SK-N-DZ (cell line): Measurements from ENCODE around the gene SNRNP70. TPM values are rescaled to one million over a fixed set of nuclear protein-coding genes. Genes with fewer than 3 reads are reported as not detected.
"Not testable (repeated sequence)": the region's sequence is repeated elsewhere in the genome, so short reads cannot be mapped to it uniquely, and the experiment has no call there.

Experiments
- DNase-seq: peaks from one replicate; pipeline ENCODE4 v3.0.0-alpha.2; 2015; ENCODE audit warnings: low spot score
- polyA plus RNA-seq, 2 experiments: library from polyadenylated mRNA; depleted of rRNA; stranded (reverse); fragments of >200 nt; gene quantifications; 2 replicates each; pipeline ENCODE4 v1.2.3, GENCODE V29; 2014

Gene SNRNP70, protein sequence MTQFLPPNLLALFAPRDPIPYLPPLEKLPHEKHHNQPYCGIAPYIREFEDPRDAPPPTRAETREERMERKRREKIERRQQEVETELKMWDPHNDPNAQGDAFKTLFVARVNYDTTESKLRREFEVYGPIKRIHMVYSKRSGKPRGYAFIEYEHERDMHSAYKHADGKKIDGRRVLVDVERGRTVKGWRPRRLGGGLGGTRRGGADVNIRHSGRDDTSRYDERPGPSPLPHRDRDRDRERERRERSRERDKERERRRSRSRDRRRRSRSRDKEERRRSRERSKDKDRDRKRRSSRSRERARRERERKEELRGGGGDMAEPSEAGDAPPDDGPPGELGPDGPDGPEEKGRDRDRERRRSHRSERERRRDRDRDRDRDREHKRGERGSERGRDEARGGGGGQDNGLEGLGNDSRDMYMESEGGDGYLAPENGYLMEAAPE
- 302 and 304 TPM in 2 replicates for polyA plus RNA-seq (2014; cell fraction: cytosol; rRNA removed)
- 531 and 538 TPM in 2 replicates for polyA plus RNA-seq (2014; cell fraction: nucleus; rRNA removed)

DNA sequence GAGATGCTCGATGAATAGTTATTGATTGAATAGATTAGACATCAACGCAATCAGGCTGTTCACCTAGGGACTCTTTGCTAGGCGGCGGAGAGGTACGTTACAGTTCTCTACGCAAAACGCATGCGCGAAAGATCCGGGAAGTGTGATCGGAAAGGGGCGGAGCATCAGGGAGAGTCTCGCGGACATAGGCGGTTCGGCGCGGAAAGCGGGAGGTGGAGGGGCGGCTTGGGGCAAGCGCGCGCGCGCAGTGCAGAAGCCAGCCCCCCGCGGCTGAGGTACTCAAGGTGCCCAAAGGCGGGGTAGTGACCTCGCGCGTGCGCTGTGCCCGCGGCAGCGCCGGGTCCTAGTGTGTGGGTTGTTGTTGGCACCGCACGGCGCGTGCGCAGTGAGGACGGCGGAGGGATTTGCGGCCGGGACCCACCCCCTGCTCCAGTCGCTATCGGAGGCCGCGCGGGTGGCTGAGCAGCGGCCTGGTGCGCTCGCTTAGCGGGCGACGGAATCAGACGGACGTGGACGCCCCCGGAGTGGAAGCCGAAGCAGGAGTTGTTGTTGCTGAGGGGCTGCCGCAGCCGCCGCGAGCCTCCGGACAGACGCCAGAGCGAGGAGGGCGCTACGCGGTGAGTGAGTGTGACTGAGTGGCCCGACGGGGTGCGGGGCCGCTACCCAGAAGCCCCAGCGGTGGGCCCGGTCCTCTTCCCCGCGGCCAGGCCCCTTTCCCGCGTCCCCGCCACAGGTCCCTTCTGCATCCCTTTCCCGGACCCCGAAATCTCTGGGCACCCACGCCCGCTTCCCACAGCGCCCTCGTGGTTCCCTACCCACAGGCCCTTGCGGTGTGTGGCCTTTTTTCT lies at the start of gene SNRNP70:
Gene SNRNP70, plus strand, starts transcription at position 432 of the 848 bp plus-strand sequence. CDS start 964 bp downstream, outside the sequence.
- peak; percentile 97 for DNase-seq

DNA sequence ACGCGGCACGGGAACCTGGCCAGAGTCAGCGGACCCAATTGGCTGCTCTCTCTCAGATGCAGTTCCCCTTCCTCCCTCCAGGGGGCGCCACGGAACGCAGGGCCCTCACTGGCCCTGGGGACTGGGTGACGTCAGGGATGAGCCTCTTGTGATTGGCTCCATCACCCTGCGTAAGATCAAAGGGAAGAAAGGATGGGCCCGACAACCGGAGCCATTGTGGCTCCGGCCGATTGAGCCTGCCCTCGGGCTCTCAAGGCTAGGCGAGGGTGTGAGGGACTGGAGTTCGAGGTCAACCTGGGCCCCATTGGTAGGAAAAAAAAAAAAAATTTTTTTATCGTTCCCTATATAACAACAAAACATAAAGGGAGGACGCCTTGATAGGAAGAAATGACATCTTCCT lies 48.4 kb upstream of the SNRNP70 start, which contains the start of gene CGB1:
Gene CGB1, minus strand, starts transcription at position 81 of the 400 bp plus-strand sequence. CDS start 184 bp downstream, outside the sequence.
- DNase-seq, result peak; percentile 62

DNA sequence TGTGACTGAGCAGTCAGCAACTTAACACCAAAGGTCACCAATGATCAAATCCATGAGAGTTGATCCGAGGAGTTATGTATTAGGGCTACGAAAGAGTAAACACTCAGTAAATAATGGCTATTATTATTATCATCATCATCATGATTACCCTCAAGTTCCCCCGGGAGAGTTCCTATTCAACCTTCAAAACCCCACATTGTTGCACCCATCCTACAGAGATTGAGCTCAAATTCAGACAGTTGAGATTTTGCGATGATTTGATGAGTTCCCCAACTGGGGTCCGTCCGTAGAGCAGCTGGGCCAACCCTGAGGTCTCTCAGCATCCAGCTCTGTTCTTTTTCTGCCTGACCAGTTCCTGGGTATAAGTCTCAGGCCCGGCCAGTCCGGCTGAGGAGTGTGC lies 47.1 kb upstream of the SNRNP70 start:
- not testable (repeated sequence) for DNase-seq

DNA sequence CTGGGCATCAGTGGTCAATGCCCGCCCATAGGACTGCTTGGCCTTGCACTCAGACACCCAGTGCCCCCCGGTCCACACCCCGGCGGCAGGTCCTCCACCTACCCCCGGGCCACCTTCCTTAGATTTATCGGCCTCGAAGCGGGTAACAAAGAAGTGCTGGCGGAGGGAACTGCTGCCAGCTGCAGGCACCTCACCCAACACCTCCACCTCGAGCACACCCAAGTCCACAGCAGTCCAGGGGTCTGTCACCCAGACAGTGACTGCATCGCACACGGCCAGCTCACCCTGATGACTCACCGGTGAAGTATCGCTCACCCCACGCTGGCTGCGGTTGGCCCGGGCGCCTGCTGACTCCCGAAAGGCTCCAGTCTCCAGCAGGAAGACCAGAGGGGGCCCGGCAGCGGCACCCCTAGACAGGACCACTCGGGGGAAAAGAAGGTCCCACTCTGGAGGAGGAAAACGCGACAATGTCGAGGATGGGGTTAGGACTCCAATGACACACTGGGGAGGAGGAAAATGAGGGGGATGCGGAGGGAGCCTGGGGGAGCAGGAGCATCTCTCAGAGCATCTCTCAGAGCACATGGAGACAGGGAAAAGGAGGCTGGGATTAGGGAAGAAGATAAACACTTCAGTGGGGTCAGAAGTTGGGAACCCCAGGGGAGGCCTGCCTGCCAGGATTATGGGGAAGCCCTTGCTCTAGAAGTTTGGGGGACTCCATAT lies 46.5 kb upstream of the SNRNP70 start:
- not testable (repeated sequence) for DNase-seq

DNA sequence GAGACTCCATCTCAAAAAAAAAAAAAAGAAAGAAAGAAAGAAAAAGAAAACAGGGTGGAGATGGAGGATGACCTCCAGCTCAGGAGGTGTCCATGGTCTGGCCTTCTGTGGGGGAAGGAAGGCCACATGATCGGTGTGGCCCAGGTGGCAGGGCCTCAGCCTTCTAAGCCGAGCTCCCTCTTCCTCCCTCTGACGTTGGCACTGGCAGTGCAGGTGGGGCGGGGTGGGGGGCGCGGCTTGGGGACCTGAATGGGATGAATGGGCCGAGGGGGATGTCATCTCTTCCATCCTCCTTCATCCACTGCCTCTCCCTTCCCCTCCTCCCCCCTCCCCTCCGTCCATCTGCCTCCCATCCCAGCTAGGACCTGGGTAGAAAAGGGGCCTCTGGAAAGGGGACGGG lies 45.5 kb upstream of the SNRNP70 start:
- not testable (repeated sequence) for DNase-seq

DNA sequence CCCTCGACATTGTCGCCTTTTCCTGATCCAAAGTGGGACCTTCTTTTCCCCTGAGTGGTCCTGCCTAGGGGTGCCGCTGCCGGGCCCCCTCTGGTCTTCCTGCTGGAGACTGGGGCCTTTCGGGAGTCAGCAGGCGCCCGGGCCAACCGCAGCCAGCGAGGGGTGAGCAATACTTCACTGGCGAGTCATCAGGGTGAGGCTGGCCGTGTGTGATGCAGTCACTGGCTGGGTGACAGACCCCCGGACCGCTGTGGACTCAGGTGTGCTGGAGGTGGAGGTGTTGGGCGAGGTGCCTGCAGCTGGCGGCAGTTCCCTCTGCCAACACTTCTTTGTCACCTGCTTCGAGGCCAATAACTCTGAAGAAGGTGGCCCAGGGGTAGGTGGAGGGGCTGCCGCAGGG lies 43.1 kb upstream of the SNRNP70 start:
- no peak for DNase-seq

DNA sequence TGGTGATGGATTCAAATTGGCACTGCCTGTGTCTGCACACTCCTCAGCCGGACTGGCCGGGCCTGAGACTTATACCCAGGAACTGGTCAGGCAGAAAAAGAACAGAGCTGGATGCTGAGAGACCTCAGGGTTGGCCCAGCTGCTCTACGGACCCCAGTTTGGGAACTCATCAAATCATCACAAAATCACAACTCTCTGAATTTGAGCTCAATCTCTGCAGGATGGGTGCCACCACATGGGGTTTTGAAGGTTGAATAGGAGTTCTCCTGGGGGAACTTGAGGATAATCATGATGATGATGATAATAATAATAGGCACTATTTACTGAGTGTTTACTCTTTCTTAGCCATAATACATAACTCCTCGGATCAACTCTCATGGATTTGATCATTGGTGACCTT lies 42.6 kb upstream of the SNRNP70 start:
- DNase-seq, result not testable (repeated sequence)

DNA sequence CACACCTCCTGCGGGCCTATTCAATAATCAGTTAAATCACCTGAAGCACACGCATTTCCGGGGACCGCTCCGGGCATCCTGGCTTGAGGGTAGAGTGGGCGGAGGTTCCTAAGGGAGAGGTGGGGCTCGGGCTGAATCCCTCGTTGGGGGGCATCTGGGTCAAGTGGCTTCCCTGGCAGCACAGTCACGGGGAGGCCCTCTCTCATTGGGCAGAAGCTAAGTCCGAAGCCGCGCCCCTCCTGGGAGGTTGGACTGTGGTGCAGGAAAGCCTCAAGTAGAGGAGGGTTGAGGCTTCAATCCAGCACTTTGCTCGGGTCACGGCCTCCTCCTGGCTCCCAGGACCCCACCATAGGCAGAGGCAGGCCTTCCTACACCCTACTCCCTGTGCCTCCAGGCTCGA lies 41.7 kb upstream of the SNRNP70 start, which contains the start of gene CGB5:
Gene CGB5, plus strand, starts transcription at position 301 of the 400 bp plus-strand sequence. CDS start 362 bp downstream, outside the sequence.
- DNase-seq, result not testable (repeated sequence)

DNA sequence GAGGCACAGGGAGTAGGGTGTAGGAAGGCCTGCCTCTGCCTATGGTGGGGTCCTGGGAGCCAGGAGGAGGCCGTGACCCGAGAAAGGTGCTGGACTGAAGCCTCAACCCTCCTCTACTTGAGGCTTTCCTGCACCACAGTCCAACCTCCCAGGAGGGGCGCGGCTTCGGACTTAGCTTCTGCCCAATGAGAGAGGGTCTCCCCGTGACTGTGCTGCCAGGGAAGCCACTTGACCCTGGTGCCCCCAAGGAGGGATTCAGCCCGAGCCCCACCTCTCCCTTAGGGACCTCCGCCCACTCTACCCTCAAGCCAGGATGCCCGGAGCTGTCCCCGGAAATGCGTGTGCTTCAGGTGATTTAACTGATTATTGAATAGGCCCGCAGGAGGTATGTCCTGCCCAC lies 36.2 kb upstream of the SNRNP70 start, which contains the start of gene CGB8:
Gene CGB8, minus strand, starts transcription at position 101 of the 400 bp plus-strand sequence. CDS start 372 bp downstream, outside the sequence.
- not testable (repeated sequence) for DNase-seq

DNA sequence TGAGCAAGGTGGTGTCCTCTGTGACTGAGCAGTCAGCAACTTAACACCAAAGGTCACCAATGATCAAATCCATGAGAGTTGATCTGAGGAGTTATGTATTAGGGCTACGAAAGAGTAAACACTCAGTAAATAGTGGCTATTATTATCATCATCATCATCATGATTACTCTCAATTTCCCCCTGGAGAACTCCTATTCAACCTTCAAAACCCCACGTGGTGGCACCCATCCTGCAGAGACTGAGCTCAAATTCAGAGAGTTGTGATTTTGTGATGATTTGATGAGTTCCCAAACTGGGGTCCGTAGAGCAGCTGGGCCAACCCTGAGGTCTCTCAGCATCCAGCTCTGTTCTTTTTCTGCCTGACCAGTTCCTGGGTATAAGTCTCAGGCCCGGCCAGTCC lies 35.4 kb upstream of the SNRNP70 start:
- not testable (repeated sequence) for DNase-seq

DNA sequence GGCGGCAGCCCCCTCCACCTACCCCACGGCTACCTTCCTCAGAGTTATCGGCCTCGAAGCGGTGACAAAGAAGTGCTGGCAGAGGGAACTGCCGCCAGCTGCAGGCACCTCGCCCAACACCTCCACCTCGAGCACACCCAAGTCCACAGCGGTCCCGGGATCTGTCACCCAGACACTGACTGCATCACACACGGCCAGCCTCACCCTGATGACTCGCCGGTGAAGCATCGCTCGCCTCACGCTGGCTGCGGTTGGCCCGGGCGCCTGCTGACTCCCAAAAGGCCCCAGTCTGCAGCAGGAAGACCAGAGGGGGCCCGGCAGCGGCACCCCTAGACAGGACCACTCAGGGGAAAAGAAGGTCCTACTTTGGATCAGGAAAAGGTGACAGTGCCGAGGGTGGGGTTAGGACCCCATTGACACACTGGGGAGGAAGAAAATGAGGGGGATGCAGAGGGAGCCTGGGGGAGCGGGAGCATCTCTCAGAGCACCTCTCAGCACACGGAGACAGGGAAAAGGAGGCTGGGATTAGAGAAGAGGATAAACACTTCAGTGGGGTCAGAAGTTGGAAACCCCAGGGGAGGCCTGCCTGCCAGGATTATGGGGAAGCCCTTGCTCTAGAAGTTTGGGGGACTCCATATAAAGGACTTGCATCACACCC lies 34.7 kb upstream of the SNRNP70 start:
- DNase-seq, result not testable (repeated sequence)

DNA sequence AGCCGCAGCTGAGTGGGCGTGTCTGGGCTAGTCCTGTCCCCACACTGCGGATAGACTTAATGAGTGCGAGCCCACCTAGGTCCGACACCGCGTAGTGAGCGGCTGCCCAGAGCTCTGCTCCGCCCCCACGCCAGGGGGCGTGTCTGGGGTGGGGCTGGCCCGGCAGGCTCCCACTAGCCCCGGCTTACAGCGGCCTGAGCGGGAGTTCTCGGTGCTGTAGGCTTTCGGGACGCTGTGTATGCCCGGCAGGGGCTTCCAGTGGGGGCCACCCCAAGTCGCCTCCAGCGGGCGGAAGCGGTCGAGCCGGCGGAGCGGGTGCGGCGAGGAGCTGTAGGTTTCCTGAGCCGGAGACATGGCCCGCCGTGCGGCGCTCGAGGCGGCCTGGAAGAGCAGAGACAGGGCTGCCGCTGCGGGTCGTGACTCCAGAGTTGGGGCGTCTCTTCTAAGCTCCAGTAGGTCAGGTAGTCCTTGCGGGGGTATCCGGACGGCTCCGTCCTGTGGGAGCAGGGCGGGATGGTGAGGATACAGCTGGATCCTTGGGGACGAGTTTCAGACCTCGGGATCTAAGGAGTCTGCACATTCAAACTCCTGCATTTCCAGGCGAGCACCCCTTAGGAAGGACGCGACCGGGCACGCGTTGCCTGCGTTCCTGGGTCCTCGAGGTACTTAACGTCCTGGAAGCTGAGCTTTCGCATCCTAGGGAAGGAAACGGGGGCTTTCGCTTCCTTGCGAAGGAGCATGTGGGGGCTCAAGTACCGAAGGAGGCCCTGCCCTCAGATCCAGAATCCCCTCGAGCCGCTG lies 28.9 kb upstream of the SNRNP70 start:
- DNase-seq, result no peak

DNA sequence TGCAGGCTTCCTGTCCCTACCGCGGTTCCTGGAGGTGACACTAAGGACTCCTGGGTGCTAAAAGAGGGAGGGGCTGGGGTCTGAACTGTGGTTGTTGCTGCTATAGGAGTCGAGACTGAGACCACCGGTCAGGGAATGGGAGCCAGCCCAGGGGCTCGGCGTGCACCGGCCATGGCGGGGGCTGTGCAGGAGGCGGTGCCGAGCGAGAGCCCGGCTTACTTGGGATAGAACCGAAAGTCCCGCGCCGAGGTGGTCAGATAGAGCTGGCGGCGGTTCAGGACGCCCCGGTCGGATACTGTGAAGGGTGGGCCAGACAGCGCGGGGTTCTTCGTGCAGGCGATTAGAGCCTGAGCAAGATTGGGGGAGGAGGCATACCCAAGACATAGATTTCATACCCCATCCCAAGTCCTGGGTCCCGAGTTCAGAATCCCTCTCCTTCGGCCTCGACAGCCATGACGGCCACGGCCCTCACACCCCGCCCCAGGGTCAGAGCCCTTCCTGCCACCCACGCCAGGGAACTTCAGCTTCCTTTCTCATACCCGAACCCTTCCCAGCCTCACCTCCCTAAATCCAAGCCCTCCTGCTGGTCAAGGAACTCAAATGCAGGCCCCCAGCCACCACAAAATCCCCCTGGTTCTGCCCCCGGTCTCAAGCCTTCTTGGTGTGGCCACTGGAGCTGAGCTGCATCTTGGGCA lies 28.2 kb upstream of the SNRNP70 start:
- not testable (repeated sequence) for DNase-seq

DNA sequence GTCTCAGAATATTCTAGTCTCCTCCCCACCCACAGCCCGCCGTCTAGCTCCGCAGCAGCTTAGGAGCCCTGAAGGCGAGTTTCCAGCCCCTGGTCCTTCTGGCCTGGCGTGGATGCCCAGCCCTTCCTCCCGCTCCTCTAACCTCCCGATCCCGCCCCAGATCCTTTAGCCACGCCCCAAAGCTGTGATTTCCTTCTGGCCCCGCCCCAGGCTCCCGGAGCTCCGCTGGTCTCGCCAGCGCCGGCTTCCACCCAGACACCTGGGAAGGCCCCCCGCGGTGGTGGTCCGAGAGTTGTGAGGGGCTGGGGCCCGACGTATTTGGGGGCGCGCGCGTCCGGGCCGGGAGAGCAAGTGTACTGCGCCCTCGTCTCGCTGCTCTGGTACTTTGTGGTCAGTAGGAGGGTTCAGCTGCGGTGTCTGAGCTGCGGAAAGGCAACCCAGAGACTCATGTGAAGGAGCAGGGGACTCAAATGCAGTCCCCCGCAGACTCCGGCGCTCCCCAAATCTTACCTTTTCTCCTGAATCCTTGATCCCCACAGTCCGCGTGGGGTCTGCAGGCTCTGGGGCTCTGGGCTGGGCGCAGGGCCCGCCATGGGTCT lies 27.5 kb upstream of the SNRNP70 start, which contains the start of gene CGB7:
Gene CGB7, minus strand, starts transcription at position 114 of the 599 bp plus-strand sequence. CDS start 2,374 bp downstream, outside the sequence.
- DNase-seq, result peak; percentile 46

DNA sequence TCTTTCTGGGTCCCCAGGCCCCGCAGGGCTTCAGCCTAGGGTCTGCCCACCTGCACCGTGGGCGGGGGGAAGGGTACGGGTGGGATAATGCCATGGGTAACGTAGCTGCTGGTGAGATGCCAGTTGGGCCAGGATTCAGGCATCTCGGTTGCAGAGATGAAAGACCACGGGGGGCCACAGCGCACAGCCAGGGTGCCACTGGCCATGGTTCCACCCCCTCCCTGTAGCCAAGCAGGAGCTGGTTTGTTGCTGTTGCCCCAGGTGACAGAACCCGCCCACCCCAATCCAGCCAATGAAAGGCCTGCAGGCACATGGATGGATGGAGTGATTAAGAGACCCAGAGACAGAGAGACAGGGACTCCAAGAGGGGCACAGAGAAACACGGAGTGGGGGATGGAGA lies 26.7 kb upstream of the SNRNP70 start:
- DNase-seq, result no peak

DNA sequence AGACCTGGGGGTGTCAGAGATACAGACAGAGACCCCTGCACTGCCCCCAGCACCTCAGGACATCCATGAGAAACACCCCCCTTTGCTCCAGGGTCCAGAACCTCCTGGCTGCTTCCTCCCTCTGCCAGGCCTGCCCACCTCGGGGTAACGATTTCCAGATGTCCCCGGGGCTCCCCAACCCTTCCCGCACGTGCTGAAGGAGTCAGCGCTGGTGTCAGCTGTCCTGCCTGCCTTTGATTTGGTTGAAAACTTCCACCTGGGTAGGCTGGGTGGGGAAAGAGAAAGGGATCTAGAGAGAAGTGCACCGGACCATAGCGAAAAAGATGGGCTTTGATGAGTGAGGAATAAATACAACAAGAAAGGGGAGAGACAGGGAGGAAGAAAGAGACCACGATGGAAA lies 26.2 kb upstream of the SNRNP70 start:
- DNase-seq, result no peak

DNA sequence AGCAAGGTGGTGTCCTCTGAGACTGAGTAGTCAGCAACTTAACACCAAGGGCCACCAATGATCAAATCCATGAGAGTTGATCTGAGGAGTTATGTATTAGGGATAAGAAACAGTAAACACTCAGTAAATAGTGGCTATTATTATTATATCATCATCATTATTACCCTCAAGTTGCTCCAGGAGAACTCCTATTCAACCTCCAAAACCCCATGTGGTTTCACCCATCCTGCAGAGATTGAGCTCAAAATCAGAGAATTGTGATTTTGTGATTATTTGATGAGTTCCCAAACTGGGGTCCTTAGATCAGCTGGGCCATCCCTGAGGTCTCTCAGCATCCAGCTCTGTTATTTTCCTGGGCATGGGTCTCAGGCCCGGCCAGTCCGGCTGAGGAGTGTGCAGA lies 24.3 kb upstream of the SNRNP70 start:
- no peak for DNase-seq

DNA sequence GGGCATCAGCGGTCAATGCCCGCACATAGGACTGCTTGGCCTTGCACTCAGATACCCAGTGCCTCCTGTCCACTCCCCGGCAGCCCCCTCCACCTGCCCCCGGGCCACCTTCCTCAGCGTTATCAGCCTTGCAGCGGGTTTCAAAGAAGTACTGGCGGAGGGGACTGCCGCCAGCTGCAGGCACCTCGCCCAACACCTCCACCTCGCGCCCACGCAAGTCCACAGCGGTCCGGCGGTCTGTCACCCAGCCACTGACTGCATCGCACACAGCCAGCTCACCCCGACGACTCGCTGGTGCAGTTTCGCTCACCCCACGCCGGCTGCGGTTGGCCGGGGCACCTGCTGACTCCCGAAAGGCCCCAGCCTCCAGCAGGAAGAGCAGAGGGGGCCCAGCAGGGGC lies 23.8 kb upstream of the SNRNP70 start:
- no peak for DNase-seq
